Endothelial cell of umbilical vein (primary cell): ENCODE results near the gene ACTN3.

Experiments
- EZH2 ChIP-seq: IDR thresholded peaks from 2 replicates; pipeline ENCODE4 v1.6.1; 2012; ENCODE audit warnings: borderline replicate concordance, low read depth, mild to moderate bottlenecking, moderate library complexity, low read length, inconsistent platforms; ENCODE audit not compliant: severe bottlenecking
- FOS ChIP-seq: IDR thresholded peaks from 2 replicates; pipeline ENCODE4 v1.6.1; 2011; ENCODE audit warnings: mild to moderate bottlenecking, low read length, moderate library complexity, borderline replicate concordance; ENCODE audit not compliant: insufficient read depth
- POLR2A ChIP-seq: IDR thresholded peaks from 2 replicates; pipeline ENCODE4 v1.6.1; 2012; ENCODE audit warnings: low read depth, mild to moderate bottlenecking, control low read depth, low read length
- TF ChIP-seq, protein P1 (sequence below), 2 donors: IDR thresholded peaks; 1 replicate in 1 of 2; 2 replicates in 1 of 2; pipeline ENCODE4 v1.5.1; 2011; ENCODE audit warnings: low read length in 2 of 2, mild to moderate bottlenecking in 2 of 2, moderate library complexity in 2 of 2, control low read depth in 1 of 2, inconsistent platforms in 1 of 2, low read depth in 1 of 2; ENCODE audit not compliant: insufficient read depth in 1 of 2; ENCODE audit errors: extremely low read depth in 1 of 2
- TF ChIP-seq, protein P2 (sequence below): IDR thresholded peaks from 2 replicates; pipeline ENCODE4 v1.6.1; 2011; ENCODE audit not compliant: insufficient read depth, insufficient read length

DNA sequence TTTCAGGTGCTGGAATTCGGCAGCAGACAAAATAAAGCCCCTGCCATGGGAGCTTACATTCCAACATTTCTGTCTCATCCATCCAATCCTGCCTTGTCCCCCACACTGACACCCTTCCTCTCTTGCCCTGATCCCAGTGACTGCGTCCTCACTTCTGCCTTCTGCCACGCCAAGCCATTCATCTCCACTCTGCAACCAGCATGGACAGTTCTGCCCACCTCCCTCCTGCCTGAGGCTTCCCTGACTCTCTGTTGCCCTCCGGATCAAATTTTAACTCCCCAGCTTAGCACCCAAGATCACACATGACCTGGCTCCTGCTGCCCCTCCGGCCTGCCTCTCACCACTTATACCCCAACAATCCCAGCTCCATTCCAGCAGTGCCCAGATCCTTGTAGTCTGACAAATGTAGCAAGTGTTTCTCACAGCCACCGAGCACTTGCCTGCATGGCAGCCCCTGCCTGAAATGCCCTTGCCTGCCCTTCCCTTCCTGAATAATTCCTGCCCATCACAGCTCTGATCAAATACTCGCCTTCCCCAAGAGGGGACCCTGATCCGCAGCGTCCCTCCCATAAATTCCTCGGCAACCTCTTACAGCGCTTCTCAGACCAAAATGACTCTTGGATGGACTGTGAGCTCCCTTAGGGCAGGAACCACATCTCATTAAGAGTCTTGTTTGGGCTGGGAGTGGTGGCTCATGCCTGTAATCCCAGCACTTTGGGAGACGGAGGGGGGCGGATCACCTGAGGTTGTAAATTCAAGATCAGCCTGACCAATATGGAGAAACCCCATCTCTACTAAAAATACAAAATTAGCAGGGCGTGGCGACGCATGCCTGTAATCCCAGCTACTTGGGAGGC lies 2.3 kb downstream of the ACTN3 start:
- no peak for TF ChIP-seq EZH2
- no peak for TF ChIP-seq FOS
- TF ChIP-seq POLR2A = no peak
- TF ChIP-seq, protein P1, sequence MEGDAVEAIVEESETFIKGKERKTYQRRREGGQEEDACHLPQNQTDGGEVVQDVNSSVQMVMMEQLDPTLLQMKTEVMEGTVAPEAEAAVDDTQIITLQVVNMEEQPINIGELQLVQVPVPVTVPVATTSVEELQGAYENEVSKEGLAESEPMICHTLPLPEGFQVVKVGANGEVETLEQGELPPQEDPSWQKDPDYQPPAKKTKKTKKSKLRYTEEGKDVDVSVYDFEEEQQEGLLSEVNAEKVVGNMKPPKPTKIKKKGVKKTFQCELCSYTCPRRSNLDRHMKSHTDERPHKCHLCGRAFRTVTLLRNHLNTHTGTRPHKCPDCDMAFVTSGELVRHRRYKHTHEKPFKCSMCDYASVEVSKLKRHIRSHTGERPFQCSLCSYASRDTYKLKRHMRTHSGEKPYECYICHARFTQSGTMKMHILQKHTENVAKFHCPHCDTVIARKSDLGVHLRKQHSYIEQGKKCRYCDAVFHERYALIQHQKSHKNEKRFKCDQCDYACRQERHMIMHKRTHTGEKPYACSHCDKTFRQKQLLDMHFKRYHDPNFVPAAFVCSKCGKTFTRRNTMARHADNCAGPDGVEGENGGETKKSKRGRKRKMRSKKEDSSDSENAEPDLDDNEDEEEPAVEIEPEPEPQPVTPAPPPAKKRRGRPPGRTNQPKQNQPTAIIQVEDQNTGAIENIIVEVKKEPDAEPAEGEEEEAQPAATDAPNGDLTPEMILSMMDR (IDR thresholded peaks at IDR 0.05; ENCODE audit: extremely low read depth in 1 of 2, insufficient read depth in 1 of 2, low read depth in 1 of 2, low read length in 2 of 2) = no peak
- TF ChIP-seq, protein P2, sequence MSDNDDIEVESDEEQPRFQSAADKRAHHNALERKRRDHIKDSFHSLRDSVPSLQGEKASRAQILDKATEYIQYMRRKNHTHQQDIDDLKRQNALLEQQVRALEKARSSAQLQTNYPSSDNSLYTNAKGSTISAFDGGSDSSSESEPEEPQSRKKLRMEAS = no peak
